ENCODE data around the gene FAM171A1. TPM values are rescaled to one million over a fixed set of nuclear protein-coding genes. Genes with fewer than 3 reads are reported as not detected.

FAM171A1 gene
- total and polyA plus RNA-seq, 8 donors = 12.4 to 34.1 (median 21.4) TPM

GRCh38 chr10:15200626-15201025 is 170.5 kb downstream of the FAM171A1 start:
- Histone ChIP-seq H3K27me3 (no peaks in the 10 kb centered on the region), H3K4me1 (peaks cover 0 to 5% (median 0%) of the 10 kb centered on the region in 3 donors), H3K9me3 (no peaks in the 10 kb centered on the region), H3K4me3 (no peak overlapping the region), H3K36me3 (no peaks in the 10 kb centered on the region), H3K27ac (no peak overlapping the region)
- peak; percentile 65 to 84 (median 74) for ATAC-seq
- WGBS, 2 donors = 52 to 54% methylated on average over 2 of the region's 2 CpGs
- FAIRE-seq = no peak
- no peak for DNase-seq
- intact Hi-C loops (cut with DNase I) = no loop called here
- TF ChIP-seq CTCF (IDR thresholded peaks at IDR 0.05) = no peak

GRCh38 chr10:15197911-15198310 is 173.2 kb downstream of the FAM171A1 start:
- ATAC-seq = no peak
- DNase-seq = no peak
- no peak for TF ChIP-seq CTCF (IDR thresholded peaks at IDR 0.05)
- H3K4me1 ChIP-seq = peaks cover 0 to 5% (median 0%) of the 10 kb centered on the region in 3 donors
- WGBS, 2 donors = 95 to 97% methylated on average over 4 of the region's 4 CpGs
- FAIRE-seq = no peak
- H3K4me3 ChIP-seq = no peak overlapping the region
- intact Hi-C loops (cut with DNase I) = no loop called here
- no peaks in the 10 kb centered on the region for H3K36me3 ChIP-seq
- H3K27ac ChIP-seq = no peak overlapping the region
- no peaks in the 10 kb centered on the region for H3K9me3 ChIP-seq
- no peaks in the 10 kb centered on the region for H3K27me3 ChIP-seq

DNA sequence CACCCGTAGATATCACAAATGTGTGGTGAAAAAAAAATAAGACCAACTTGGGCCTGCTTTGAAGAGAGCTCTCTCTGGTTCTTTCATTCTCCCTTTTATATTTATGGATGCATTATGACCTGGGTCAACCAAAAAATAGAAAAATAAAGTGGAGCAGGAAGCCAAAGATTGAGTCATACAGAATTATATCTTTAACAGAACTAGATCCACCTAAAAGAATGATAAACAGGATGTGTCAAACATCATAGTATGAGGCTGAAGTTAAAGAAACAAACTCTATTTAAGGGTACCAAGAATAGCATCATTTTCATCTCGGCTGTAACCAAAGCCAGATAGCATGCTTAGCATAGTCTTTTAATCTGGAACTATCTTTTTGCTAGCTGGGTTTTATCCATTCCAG is 173.8 kb downstream of the FAM171A1 start:
- intact Hi-C loops (cut with DNase I) = no loop called here

DNA sequence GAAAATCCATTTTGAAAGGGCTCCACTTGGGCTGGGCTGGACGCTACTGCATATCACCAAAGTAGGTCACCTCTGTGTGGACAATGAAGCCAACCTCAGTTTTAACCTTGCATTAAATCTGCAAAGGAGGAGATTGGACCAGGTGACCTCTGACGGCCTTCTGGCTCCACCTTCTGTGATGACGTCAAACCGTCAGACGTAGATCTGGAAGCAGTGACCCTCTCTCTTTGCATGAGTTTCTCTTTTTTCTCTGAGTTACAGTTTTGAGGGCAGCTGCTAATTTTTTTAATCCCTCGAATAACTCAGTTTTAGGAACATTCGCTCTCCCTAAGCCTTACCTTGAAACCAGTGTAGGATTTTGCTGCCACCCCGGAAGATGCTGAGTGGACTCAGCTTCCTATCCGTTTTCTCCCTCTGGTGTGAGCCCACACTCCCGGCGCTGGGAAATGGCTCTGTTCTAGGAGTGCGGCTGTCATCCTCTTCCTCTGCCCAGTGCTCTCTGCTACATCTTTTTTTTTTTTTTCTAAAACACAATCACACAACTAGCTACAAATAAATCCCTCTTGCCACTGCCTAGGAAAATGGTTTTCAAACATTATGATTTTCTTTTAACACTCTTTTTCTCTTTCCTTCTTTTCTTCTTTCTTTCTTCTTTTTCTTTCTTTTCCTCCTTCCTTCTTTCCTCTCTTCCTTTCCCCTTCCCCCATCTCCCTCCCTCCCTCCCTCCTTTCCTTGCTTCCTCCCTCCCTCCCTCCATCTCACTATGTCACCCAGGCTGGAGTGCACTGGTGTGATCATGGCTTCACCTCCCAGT is 174.9 kb downstream of the FAM171A1 start:
- ATAC-seq = peak in 1 of 4 donors; percentile 14
- H3K27me3 ChIP-seq = no peaks in the 10 kb centered on the region
- no peaks in the 10 kb centered on the region for H3K36me3 ChIP-seq
- H3K4me1 ChIP-seq = peaks cover 0 to 3% (median 0%) of the 10 kb centered on the region in 3 donors
- FAIRE-seq = no peak
- H3K4me3 ChIP-seq = no peak overlapping the region
- no peaks in the 10 kb centered on the region for H3K9me3 ChIP-seq
- intact Hi-C loops (cut with DNase I) = no loop called here
- no peak for DNase-seq
- no peak overlapping the region for H3K27ac ChIP-seq
- TF ChIP-seq CTCF (IDR thresholded peaks at IDR 0.05) = no peak
- 73 to 82% methylated on average over 12 of the region's 12 CpGs for WGBS, 2 donors

More for the DNA sequence above, 173.8 kb downstream of the FAM171A1 start:
- no peak overlapping the region for H3K4me3 ChIP-seq
- DNase-seq (no peak), FAIRE-seq (no peak), ATAC-seq (no peak)
- TF ChIP-seq CTCF (IDR thresholded peaks at IDR 0.05) = no peak
- 70 to 86% methylated on average over 2 of the region's 2 CpGs for WGBS, 2 donors
- no peak overlapping the region for H3K27ac ChIP-seq
- H3K27me3 ChIP-seq = no peaks in the 10 kb centered on the region
- H3K9me3 ChIP-seq = no peaks in the 10 kb centered on the region
- H3K4me1 ChIP-seq = peaks cover 0 to 5% (median 0%) of the 10 kb centered on the region in 3 donors
- H3K36me3 ChIP-seq = no peaks in the 10 kb centered on the region

All from pancreas (tissue), 10 donors.